SH-SY5Y (cell line): ENCODE results near the gene PDGFRA.

ENCODE experiments used
- GATA2 ChIP-seq: IDR thresholded peaks from 2 replicates; pipeline ENCODE4 v1.6.1; 2011; ENCODE audit warnings: mild to moderate bottlenecking, low read depth, low read length
- GATA3 ChIP-seq: IDR thresholded peaks from 2 replicates; pipeline ENCODE4 v1.6.1; 2011; ENCODE audit warnings: low read depth, mild to moderate bottlenecking, low read length, moderate library complexity

GRCh38 chr4:54192811-54193210 is 36.3 kb upstream of the PDGFRA start:
- TF ChIP-seq GATA2 (no peak), GATA3 (no peak)
